ENCODE data around the gene MOB3B. TPM values are rescaled to one million over a fixed set of nuclear protein-coding genes. Genes with fewer than 3 reads are reported as not detected.

Gene MOB3B
- total and polyA plus RNA-seq, 2 donors (not counting 1 experiment from before 2014, with no cell fraction given): under 0.01 to 0.15 TPM

DNA sequence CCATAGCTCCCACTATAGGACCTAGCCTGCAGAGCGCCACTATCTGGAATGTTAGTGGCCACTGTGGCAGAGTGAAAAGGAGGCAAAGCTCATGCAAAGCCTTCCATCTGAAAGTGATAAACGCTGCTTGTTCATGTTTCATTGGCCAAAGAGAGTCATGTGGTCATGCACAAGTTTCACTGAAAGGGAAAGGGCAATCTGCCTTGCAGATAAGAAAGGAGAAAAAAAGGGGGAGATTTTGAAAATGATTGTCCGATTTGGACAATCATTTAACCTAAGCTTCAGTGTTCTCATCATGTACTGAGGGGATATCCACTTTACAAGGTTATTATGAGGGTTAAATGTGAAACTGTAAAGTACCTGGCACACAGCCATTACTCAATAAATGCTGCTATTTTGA is 9.0 kb upstream of the MOB3B start:
- H3K27me3 ChIP-seq (ENCODE audit: control insufficient read depth, insufficient read depth, low read length): no peaks in the 10 kb centered on the region
- H2AFZ ChIP-seq (ENCODE audit: low read length): no peak overlapping the region
- no peak overlapping the region for H3K4me3 ChIP-seq (replicated peaks in 1 of 4; ENCODE audit: control extremely low read depth in 1 of 4, insufficient read depth in 1 of 4, low read depth in 3 of 4, low read length in 4 of 4)
- H3K4me2 ChIP-seq (ENCODE audit: extremely low read depth, insufficient read depth, low read length): no peak overlapping the region
- no peak overlapping the region for H3K27ac ChIP-seq (ENCODE audit: insufficient read depth, low read length)
- no peak overlapping the region for H3K9ac ChIP-seq (ENCODE audit: insufficient read depth, low read length)
- H3K4me1 ChIP-seq (ENCODE audit: control insufficient read depth, extremely low read depth, insufficient read depth, low read length): peaks cover 7% of the 10 kb centered on the region
- no peaks in the 10 kb centered on the region for H3K79me2 ChIP-seq (ENCODE audit: control insufficient read depth, insufficient read depth, low read length)
- no peaks in the 10 kb centered on the region for H4K20me1 ChIP-seq (ENCODE audit: control insufficient read depth, extremely low read depth, insufficient read depth, low read length)
- no peaks in the 10 kb centered on the region for H3K36me3 ChIP-seq (ENCODE audit: control insufficient read depth, insufficient read depth, low read length)
- H3K9me3 ChIP-seq (ENCODE audit: control insufficient read depth, insufficient read depth, low read depth, low read length): no peaks in the 10 kb centered on the region
- TF ChIP-seq EZH2 (IDR thresholded peaks at IDR 0.05; ENCODE audit: low read length, missing control alignments): no peak
- TF ChIP-seq, protein P1, sequence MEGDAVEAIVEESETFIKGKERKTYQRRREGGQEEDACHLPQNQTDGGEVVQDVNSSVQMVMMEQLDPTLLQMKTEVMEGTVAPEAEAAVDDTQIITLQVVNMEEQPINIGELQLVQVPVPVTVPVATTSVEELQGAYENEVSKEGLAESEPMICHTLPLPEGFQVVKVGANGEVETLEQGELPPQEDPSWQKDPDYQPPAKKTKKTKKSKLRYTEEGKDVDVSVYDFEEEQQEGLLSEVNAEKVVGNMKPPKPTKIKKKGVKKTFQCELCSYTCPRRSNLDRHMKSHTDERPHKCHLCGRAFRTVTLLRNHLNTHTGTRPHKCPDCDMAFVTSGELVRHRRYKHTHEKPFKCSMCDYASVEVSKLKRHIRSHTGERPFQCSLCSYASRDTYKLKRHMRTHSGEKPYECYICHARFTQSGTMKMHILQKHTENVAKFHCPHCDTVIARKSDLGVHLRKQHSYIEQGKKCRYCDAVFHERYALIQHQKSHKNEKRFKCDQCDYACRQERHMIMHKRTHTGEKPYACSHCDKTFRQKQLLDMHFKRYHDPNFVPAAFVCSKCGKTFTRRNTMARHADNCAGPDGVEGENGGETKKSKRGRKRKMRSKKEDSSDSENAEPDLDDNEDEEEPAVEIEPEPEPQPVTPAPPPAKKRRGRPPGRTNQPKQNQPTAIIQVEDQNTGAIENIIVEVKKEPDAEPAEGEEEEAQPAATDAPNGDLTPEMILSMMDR (conservative IDR thresholded peaks at IDR 0.05 in 1 of 2, IDR thresholded peaks at IDR 0.05 in 1 of 2; ENCODE audit: low read depth in 1 of 2, low read length in 2 of 2): no peak
- no peak for DNase-seq (ENCODE audit: low read depth in 2 of 2)

DNA sequence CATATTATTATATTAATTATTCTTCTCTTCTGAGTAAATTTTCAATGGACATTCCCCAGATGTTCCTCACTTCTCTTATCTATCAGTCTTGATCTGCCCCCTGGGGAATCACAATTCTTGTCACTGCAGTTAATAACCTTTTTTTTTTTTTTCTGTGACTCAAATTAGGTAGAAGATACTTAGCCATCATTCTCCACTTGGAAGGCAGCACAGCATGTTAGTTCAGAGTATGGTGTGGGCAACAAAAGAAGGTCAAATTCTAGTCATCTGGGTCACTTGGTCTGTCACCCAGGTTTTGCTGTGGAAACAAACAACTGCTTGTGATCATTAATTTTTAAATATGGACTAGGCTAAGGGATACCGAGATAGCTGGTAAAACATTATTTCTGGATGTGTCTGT is 8.1 kb upstream of the MOB3B start:
- Histone ChIP-seq H3K27me3 (ENCODE audit: control insufficient read depth, insufficient read depth, low read length) (no peaks in the 10 kb centered on the region), H3K36me3 (ENCODE audit: control insufficient read depth, insufficient read depth, low read length) (no peaks in the 10 kb centered on the region), H3K4me3 (replicated peaks in 1 of 4; ENCODE audit: control extremely low read depth in 1 of 4, insufficient read depth in 1 of 4, low read depth in 3 of 4, low read length in 4 of 4) (no peak overlapping the region), H3K79me2 (ENCODE audit: control insufficient read depth, insufficient read depth, low read length) (no peaks in the 10 kb centered on the region), H3K4me2 (ENCODE audit: extremely low read depth, insufficient read depth, low read length) (no peak overlapping the region), H3K27ac (ENCODE audit: insufficient read depth, low read length) (no peak overlapping the region), H2AFZ (ENCODE audit: low read length) (no peak overlapping the region), H3K9ac (ENCODE audit: insufficient read depth, low read length) (no peak overlapping the region), H3K9me3 (ENCODE audit: control insufficient read depth, insufficient read depth, low read depth, low read length) (no peaks in the 10 kb centered on the region), H3K4me1 (ENCODE audit: control insufficient read depth, extremely low read depth, insufficient read depth, low read length) (peaks cover 7% of the 10 kb centered on the region), H4K20me1 (ENCODE audit: control insufficient read depth, extremely low read depth, insufficient read depth, low read length) (no peaks in the 10 kb centered on the region)
- DNase-seq (ENCODE audit: low read depth in 2 of 2): no peak
- TF ChIP-seq, protein P1 (conservative IDR thresholded peaks at IDR 0.05 in 1 of 2, IDR thresholded peaks at IDR 0.05 in 1 of 2; ENCODE audit: low read depth in 1 of 2, low read length in 2 of 2): no peak
- TF ChIP-seq EZH2 (IDR thresholded peaks at IDR 0.05; ENCODE audit: low read length, missing control alignments): no peak

DNA sequence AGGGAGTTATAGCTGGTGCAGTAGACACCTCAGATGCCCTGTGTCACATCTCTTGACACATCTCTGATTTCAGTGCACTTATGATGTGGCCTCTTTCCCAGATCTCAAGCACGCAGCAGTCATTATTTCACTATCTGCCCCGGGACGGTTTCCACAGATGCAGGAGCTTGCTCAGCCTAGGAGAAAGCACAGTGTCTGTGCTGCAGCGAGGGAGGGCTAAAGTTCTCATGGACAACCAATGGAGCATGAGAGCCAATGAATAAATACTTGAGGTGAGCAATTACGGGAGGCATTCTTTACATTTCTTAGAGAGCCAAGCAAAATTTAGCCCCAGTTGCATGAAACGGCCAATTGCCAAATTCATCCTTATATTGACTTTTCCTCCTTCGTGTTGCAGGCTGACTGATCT is 7.4 kb upstream of the MOB3B start:
- Histone ChIP-seq H3K4me2 (ENCODE audit: extremely low read depth, insufficient read depth, low read length) (no peak overlapping the region), H3K27me3 (ENCODE audit: control insufficient read depth, insufficient read depth, low read length) (no peaks in the 10 kb centered on the region), H3K9me3 (ENCODE audit: control insufficient read depth, insufficient read depth, low read depth, low read length) (no peaks in the 10 kb centered on the region), H2AFZ (ENCODE audit: low read length) (no peak overlapping the region), H3K9ac (ENCODE audit: insufficient read depth, low read length) (no peak overlapping the region), H3K36me3 (ENCODE audit: control insufficient read depth, insufficient read depth, low read length) (no peaks in the 10 kb centered on the region), H3K27ac (ENCODE audit: insufficient read depth, low read length) (no peak overlapping the region), H4K20me1 (ENCODE audit: control insufficient read depth, extremely low read depth, insufficient read depth, low read length) (no peaks in the 10 kb centered on the region), H3K4me1 (ENCODE audit: control insufficient read depth, extremely low read depth, insufficient read depth, low read length) (peaks cover 7% of the 10 kb centered on the region), H3K79me2 (ENCODE audit: control insufficient read depth, insufficient read depth, low read length) (no peaks in the 10 kb centered on the region), H3K4me3 (replicated peaks in 1 of 4; ENCODE audit: control extremely low read depth in 1 of 4, insufficient read depth in 1 of 4, low read depth in 3 of 4, low read length in 4 of 4) (no peak overlapping the region)
- no peak for DNase-seq (ENCODE audit: low read depth in 2 of 2)
- TF ChIP-seq, protein P1 (conservative IDR thresholded peaks at IDR 0.05 in 1 of 2, IDR thresholded peaks at IDR 0.05 in 1 of 2; ENCODE audit: low read depth in 1 of 2, low read length in 2 of 2): no peak
- no peak for TF ChIP-seq EZH2 (IDR thresholded peaks at IDR 0.05; ENCODE audit: low read length, missing control alignments)
